HG03521 (cell line): ENCODE data around the gene IQGAP1.

Experiments used
- ATAC-seq: cut with Tn5 transposase; IDR thresholded peaks from one replicate; pipeline ENCODE4 v1.9.1; 2021; ENCODE audit warnings: mild to moderate bottlenecking, moderate library complexity; ENCODE audit not compliant: unreplicated experiment

The IQGAP1 gene

DNA sequence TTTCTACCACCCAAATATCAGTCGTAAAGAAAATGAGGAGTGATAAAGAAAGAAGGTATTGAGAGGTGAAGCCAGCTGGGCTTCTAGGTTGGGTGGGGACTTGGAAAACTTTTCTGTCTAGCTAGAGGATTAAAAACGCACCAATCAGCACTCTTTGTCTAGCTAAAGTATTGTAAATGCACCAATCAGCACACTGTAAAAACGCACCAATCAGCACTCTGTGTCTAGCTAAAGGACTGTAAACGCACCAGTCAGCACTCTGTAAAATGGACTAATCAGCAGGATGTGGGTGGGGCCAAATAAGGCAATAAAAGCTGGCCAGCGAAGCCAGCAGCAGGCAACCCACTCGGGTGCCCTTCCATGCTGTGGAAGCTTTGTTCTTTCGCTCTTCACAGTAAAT lies 13.0 kb upstream of the IQGAP1 start:
- ATAC-seq, result no peak

GRCh38 chr15:90376789-90377188 lies 11.3 kb upstream of the IQGAP1 start:
- ATAC-seq, result no peak

GRCh38 chr15:90379263-90379662 lies 8.8 kb upstream of the IQGAP1 start:
- ATAC-seq, result no peak

DNA sequence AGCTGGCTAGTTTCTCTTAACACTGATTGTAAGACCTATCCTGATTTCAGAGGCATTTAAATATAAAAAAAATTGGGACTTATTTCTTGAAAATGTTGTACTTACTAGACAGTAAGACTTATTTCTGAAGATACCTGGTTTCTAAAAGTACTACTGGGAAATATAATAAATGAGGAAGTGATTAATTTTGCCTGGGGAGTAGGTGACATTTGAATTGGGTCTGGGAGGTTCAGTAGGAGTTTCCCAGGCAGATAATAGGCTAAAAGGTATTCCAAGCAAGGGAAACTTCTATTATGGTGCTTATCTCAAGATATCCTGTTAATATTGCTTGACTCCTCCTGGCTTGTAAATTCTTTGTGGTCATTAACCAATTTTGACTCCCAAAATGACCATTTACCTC lies 6.5 kb upstream of the IQGAP1 start:
- no peak for ATAC-seq

DNA sequence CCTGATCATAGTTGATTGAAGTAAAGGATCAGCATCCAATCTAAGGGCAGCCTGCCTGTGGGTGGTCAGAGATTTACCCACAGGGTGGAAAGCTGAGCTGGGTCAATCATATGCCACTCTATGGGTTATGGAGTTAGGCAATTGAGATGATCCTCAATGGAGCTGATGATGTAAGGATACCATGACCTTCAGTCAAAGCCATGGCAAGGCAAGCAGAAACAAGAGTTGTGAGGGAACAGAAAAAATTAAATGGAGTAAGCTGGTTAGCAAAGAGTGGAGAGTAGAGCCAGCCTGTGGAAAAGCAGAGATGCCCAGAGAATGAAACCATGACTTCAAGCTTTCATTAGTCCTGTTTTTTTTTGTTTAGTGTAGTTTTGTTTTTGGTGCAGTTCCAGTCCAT lies 5.7 kb upstream of the IQGAP1 start:
- no peak for ATAC-seq

- no peak for ATAC-seq
These were observed 1.8 kb upstream of the IQGAP1 start for GRCh38 chr15:90386221-90386620.

- peak; percentile 30 for ATAC-seq
These were observed 679 bp downstream of the IQGAP1 start for GRCh38 chr15:90388462-90389380.

GRCh38 chr15:90389513-90389912 lies 1.5 kb downstream of the IQGAP1 start:
- ATAC-seq, result no peak

DNA sequence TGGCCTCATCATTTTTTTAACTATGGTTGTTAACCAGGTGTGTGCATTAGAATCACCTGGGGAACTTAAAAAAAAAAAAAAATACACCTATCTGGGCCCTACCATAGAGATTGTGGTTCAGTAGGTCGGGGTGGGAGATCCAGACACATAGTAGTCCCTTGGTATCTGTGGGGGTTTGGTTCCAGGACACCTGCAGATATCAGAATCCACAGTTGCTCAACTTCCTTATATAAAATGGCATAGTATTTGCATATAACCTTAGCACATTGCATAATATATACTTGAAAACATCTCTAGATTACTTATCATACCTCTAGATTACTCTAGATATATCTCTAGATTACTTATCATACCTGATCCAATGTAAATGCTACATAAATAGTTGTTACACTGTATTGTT lies 5.0 kb downstream of the IQGAP1 start:
- no peak for ATAC-seq

DNA sequence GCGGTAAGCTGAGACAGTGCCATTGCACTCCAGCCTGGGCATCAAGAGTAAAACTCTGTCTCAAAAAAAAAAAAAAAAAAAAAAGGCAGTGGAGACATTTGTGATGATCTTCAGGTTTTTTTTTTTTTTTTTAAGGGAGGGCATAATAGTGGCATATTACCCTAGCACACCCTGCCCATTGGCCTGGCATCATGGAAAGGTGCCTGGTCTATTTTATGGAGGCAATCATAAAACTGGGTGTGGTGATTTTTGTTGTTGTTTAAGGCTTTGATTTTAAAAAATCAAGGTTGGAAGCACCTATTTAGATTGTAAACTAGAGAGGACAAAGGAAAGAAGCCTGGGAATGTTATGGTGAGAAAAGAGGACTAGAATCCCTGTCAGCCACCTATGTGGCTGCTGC lies 6.0 kb downstream of the IQGAP1 start:
- ATAC-seq, result no peak

GRCh38 chr15:90394748-90395442 lies 6.9 kb downstream of the IQGAP1 start:
- no peak for ATAC-seq

DNA sequence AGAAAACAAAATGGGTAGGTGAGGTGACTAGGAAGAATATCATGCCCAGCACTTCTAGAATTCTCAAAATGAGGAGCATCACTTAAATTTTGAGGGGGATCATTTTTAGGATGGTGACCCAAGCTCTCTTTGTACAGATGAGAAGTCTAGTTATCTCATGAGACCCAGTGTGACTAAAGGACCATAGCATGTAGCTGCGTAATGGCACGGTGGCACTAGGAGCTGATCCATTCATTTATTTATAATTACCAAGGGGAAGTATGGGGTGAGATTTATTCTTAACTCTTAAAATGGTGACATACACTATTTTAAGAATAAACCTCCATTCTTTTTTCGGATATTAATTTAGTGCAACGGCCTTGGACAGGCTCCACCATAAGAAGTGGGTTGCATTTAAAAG lies 8.3 kb downstream of the IQGAP1 start:
- no peak for ATAC-seq

DNA sequence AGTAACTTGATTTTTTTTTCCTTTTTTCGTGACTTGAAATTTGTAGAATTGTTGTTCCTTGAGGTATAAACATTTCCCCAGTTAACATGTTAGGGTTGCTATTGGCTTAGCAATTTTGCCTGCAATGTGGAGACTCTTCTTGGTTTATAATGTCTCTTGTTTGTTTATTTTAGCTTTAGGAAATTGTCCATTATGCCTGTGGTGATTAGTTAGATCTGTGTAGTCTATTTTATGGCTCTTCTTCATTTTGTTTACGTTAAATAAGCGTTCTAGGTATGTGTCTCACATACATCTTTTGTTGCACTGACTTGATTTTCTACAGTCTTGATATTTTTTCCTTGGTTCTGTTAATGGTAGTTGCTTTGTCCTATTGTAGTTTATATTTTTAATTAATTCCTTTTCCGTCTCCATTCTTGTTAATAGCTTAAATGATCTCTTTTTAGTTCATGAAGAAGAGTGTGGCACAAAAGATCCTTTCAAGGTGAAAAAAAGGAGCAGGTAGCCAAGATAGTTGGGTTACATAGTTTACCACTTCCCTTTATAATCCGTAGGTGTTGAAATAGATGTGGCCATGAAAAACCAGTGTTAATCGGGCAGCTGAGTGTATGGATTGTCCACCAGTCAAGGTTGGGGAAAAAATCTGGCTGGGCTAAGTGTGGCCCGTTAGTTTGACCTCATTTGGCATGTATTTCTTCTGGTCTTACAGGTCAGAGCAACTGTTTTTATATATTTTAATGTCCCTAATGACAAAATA lies 12.1 kb downstream of the IQGAP1 start:
- no peak for ATAC-seq

DNA sequence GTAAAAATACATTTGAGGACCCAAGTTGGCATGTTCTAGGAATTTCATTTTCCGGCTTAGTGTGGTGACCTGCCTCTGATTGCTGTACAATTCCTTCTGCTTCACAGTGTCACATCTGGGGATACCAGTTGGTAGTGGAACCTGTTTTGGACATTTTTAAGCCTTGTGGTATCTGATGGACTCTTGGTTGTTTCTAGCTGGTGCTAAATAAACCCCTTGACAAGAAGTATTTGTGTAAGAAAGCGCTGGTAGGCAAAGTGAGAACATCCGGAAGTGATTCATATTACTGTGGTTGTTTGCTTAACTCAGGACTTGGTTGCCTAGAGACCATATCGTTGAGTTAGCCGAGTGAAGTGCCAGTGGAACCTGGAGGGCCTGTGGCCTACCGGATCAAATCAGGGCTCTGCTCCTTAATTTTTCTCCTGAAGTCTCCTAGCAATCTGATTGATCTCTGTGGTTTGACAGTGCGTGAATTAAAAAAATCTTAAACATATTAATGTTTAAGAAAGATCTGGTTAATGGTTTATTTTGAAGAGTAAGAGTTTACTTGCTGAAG lies 12.8 kb downstream of the IQGAP1 start:
- peak; percentile 95 for ATAC-seq

DNA sequence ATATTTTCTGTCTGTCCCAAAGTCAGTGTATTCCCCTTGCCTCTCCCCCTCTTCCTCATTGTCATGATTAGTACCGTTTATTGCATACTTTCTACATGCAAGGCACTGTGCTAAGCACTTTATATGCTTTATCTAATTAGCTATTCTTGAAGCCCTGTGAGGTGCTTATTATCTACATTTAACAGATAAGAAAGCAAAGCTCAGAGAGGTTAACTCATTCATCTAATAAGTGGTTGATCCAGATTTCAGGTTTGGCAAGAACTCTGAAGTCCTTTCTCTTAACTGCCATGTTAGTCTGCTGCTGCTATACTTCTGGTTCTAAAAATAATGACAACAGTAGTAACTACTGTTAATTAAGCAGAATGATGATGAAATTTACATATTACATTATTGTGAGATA lies 13.5 kb downstream of the IQGAP1 start:
- no peak for ATAC-seq

DNA sequence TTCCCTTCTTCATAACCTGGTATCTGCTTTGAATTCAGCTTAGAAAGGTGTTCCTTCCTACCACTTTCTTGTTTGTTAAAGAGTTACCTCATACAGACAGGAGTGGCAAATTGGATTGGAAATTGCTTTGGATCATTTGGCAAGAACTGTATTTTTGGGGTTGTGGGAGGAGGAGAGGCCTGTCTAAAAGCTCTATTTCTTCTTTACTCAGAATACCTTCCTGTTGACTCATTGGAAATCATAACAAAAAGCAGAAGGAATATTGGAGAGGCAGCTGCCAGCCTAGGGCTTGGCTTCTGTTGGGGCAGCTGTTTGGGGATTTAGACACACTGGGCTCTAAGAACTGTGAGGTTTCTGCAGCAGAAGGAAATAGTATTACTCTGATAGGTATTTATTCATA lies 14.2 kb downstream of the IQGAP1 start:
- no peak for ATAC-seq

DNA sequence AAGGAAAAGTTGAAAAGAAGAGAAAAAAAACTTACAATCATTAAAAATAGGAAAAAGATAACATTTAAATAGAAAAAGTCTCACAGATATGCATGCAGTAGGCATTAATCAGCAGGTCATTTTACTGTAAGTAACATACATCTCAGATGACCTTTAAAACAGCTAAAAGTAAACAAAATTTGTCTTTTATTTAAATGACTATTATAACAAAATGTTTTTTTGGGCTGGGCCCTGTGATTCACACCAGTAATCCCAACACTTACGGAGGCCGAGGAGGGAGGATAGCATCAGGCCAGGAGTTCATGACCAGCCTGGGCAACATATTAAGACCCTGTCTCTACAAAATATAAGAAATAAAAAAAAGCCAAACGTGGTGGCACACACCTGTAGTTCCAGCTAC lies 14.7 kb downstream of the IQGAP1 start:
- no peak for ATAC-seq

DNA sequence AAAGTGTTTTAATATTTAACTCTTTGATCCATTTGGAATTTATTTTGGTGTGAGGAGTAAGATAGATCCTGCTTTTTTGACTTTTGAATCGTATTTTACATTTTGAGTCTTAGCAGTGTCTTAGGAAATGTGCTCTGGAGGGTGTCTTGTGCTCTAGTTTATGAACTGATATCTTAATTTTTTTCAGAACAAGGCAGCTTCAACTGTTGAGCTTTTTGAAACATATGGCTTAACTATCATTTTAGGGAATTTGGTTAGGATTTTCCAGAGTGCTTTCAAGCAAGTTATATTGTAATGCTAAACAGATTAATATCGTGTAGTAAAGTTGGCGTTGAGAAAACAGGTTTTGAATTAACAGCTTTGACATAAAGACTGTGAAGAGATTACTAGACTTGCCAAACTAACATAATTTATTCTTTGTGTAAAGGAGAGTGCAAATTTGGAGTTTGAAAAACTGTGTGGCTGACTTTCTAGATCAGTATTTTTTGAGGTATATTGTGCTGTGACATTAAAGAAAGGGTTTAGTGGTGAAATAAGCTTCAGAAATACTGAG lies 17.1 kb downstream of the IQGAP1 start:
- ATAC-seq, result no peak

DNA sequence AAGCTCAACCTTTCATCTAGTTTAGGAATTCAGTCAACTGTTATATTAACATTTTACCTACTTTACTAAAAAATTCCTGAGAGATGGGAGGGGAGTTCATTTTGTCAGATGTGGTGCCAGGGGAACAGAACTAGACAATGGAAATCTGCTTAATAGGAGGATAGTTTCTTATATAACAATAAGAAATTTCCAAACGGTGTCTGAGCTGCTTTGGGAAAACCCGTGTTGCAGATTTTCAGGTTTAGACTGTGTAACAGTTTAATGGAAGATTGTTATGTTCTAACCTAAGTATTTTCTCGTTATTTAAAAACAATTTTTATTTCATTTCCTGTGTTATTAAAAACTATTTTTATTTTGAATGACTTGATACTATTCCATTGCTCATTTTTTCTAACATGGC lies 19.3 kb downstream of the IQGAP1 start:
- no peak for ATAC-seq

DNA sequence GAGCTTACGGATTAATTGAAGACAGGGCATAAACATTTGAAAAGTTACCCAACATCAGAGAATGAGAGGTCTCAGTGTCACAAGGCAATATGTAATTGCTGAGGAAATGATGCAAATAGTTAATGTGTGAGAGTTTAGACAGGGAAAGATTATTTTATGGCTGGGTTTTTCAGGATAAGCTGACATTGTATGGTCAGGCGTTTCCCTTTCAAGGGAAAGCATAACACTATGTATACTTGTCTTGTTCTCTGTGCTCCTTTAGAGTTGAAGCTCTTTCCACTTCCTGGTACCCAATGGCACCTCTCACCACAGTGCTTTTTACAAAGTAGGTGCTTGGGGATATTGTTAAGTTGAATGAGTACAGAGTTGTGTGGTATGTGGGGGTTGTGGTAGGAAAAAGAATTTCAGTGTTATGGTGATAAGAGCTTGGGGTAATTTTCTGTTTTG lies 19.9 kb downstream of the IQGAP1 start:
- ATAC-seq, result no peak

DNA sequence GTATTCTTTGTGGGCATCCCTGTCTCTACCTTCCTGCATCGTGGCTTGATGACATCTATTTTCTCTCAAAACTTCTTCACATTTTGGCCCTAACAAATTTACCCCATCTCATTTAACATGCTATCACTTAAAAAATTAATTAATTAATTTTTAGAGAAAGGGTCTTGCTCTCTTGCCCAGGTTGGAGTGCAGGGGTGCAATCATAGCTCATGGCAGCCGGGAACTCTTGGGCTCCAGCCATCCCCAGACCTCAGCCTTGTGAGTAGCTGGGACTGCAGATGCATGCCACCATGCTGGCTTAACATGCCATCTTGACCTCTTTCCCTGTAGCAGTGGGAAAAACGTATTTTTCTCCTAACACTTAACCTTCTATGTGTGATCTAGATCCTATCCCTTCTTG lies 20.6 kb downstream of the IQGAP1 start:
- ATAC-seq, result no peak
